GM15510 (cell line): ENCODE data around the gene FHIT.

Experiments used
- POLR2A ChIP-seq: IDR thresholded peaks from 3 replicates; pipeline ENCODE4 v1.6.1; 2011; ENCODE audit warnings: borderline replicate concordance; ENCODE audit not compliant: insufficient read length; ENCODE audit errors: extremely low read depth

Gene FHIT

DNA sequence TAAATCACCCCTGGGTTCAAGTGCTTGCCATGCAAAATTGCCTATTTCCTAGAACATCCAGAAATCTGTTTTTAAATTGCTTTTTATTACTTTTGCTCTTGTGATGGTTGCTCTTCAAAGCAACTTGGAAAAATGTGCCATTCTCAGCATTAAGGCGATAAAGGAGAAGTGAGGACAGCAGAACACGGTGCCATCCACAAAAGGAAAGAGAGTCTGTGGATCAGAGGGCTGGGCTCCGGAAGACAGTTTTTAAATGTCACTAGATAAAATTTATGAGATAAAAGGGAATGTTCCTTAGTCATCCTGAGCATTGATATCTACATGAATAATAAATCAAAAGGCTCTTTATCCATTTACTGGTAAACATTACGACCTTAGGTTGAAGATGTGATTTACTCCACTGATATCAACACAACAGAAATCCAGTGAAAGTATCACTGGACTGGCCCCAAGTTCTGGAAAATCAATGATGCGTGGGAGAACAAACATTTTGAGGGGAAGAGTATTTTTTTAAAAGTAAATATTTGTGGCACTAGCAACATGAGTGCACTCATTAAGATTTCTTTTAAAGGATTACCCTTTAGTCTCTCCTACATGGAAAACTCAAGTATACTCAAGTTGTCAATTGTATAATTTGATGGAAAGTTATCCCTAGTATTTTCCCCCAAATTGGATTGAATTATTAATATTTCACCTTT lies 554.7 kb downstream of the FHIT start:
- no peak for TF ChIP-seq POLR2A

DNA sequence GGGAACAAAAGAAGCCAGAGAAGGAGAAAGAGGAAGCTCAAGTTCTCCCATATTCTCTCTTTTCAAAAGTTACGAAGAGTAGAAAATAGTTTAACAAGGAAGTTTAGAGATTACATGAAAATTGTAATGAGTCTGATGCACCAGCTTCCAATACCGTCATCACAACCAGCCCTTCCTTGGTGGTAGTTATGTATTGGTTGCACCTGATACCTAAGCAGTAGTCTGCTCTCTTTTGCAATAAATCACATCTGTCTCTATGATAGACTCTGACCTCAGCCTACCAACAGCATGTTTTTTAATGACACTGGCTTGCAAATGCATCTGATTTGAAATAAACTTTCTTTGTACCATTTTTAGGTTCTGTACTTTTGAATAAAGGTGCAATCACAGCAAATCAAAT lies 575.8 kb downstream of the FHIT start:
- TF ChIP-seq POLR2A = no peak

- no peak for TF ChIP-seq POLR2A
Observed at GRCh38 chr3:60674870-60675269, 576.4 kb downstream of the FHIT start.

- no peak for TF ChIP-seq POLR2A
Observed at GRCh38 chr3:60673123-60673522, 578.1 kb downstream of the FHIT start.

- TF ChIP-seq POLR2A = no peak
Observed at GRCh38 chr3:60669636-60670035, 581.6 kb downstream of the FHIT start.

GRCh38 chr3:60660026-60660425 lies 591.2 kb downstream of the FHIT start:
- TF ChIP-seq POLR2A = no peak

GRCh38 chr3:60659098-60659497 lies 592.2 kb downstream of the FHIT start:
- no peak for TF ChIP-seq POLR2A

- no peak for TF ChIP-seq POLR2A
Observed at GRCh38 chr3:60657972-60658371, 593.3 kb downstream of the FHIT start.

- TF ChIP-seq POLR2A = no peak
Observed at GRCh38 chr3:60652829-60653228, 598.4 kb downstream of the FHIT start.

DNA sequence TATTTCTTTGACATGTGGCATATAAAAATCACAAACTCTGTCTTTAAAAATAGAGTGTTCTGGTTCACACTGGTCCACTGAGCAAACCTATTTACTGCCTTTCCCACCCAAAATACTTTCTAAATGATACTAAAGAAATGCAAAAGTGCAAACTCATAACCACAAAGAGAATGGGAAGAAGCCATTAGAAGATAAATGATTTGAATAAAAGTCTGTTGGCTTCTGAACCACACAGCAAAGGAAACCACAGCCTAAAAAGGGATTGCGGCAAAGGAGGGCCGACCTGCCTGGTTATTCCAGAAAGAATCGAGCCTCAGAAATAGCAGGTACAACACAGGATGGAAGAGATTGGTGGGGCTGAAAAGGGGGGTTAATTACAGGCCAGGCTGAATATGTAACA lies 599.5 kb downstream of the FHIT start:
- no peak for TF ChIP-seq POLR2A

DNA sequence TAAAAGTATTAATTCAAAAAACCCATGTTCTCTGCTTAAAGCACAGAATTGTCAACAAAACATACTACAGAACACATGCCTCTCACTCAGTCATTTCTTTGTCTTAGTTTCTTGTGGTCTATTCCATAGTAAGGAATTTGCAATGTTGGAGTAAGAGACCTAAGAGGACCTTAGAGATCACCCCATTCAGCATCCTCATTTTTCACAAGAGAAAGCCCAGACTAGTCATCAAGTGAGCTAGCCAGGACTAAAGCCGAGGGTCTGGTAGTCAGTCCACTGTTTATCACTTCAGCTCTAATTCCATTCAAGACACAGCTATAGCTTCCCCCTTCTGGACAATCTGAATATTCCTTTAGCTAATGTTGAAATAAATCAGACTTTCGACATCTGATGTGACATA lies 601.1 kb downstream of the FHIT start:
- TF ChIP-seq POLR2A = no peak

DNA sequence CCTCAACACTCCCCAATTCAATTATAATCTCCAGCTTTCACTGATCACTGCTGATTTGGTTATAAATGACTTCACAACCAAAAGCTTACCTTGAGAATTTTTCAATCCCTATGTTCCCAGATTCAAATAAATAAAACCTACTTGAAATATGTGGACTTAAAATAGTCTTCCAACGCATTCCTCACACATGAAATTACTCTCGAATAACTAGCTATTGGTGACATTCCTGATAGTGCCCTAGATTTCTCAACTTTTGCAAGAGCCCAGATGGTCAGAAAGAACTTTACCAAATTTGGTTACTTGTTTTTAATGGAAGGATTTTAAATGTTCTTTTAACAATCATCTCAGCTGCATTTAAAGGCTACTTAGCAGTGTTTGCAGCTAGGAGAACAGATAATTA lies 605.5 kb downstream of the FHIT start:
- no peak for TF ChIP-seq POLR2A

GRCh38 chr3:60643831-60644230 lies 607.4 kb downstream of the FHIT start:
- no peak for TF ChIP-seq POLR2A

DNA sequence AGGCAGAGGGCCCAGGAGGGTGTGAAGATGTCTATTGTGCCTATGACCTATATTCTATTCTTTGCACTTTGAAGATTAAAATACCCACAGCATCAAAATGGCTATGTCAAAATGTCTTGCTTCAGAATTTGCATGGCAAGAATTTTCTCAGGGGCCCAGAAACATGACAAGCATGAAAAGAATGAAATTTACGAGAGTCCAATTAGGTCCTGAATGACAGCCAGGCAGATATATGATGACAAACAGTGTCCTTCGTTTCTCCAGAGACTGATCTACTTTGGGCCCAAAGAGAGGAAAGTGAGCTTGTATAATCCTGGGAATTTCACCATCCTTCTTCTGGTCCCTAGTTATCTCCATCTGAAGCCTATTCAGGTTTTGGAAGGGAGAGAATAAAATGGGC lies 609.9 kb downstream of the FHIT start:
- no peak for TF ChIP-seq POLR2A

DNA sequence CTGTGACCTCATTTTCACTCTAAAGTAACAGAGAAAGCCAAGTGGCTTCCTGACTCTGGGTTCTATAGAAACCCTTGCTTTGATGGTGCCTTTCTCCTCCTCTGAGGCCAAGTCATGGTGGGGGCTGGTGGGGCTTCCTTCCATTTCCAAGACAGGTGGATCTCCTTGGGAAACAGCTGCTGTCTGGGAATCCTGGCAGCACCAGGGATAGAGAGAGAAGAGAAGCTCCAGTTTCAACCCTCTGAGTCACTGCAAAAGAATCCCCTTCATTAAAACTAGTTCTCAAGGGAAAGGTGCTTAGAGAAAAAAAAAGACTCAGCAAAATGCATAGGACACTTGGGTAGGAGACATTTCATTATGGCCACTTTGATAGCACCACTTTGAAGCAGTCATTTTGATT lies 614.4 kb downstream of the FHIT start:
- TF ChIP-seq POLR2A = no peak

DNA sequence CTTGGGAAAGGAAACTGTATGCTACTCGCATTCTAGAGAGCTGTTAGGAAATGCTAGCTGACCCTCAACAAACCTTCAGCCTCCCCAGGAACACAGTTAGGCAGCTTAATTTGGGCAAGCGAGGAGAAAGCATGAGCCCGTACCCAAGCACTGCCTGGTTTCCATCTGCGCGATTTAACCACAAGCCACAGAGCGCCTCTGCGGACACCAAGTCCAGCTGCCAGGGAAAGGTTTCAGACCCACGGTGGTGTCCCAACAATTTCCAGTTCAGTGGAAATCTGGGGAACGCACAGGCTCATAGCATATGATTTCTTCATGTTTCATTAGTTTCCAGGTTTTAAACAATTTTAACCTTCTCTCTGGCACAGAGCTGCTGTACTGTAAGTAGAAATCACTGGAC lies 617.6 kb downstream of the FHIT start:
- no peak for TF ChIP-seq POLR2A

DNA sequence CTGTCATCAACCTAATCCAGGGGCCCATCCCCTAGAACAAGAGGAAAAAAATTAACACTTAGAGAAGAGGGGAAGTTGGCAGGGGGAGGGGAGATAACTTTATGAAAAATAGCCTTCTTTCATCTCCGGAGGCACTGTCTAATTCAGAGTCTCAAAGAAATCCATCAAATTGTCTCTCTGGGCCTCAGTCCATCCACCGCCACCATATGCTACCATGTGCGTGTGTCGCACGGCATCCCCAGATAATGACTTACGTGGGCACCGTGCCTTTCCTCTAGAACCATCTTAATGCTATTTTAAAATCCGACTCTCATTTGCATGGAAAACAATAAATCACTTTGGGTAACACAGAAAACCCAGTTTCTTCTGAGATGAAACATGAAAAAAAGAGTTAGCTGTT lies 619.7 kb downstream of the FHIT start:
- TF ChIP-seq POLR2A = no peak
